ENCODE data around the gene TIGAR. TPM values are rescaled to one million over a fixed set of nuclear protein-coding genes. Genes with fewer than 3 reads are reported as not detected.

TIGAR gene
- total and polyA plus RNA-seq, 2 donors (not counting 3 experiments of a cell fraction or from before 2014, with no cell fraction given) = 5.6 to 31.2 TPM

- dilution Hi-C loops (cut with MboI; ENCODE audit: extremely low pct_ligation_motif_present, low sequenced_read_pairs) = no loop called here
- POLR2A ChIA-PET = no interaction called here
- no TSS peak for BruUV-seq (replicated peaks)
Observed at GRCh38 chr12:4289231-4289878, 31.7 kb upstream of the TIGAR start.

More at GRCh38 chr12:4289231-4289878, 31.7 kb upstream of the TIGAR start:
- TF ChIP-seq FOS (IDR thresholded peaks at IDR 0.05; ENCODE audit: borderline replicate concordance, insufficient read depth, low read length) (no peak), POLR2A (IDR thresholded peaks at IDR 0.05; ENCODE audit: low read depth, low read length) (no peak), POLR2AphosphoS5 (IDR thresholded peaks at IDR 0.05; ENCODE audit: insufficient read depth, low read depth, low read length) (no peak), MAX (IDR thresholded peaks at IDR 0.05; ENCODE audit: insufficient read depth, insufficient read length) (no peak), CTCF (IDR thresholded peaks at IDR 0.05; ENCODE audit: extremely low read depth in 1 of 2, insufficient read depth in 1 of 2, low read depth in 1 of 2, low read length in 2 of 2) (no peak), JUN (IDR thresholded peaks at IDR 0.05; ENCODE audit: borderline replicate concordance, insufficient read depth, insufficient read length, low read depth) (no peak), MYC (IDR thresholded peaks at IDR 0.05; ENCODE audit: low read depth, low read length) (no peak), GATA2 (IDR thresholded peaks at IDR 0.05; ENCODE audit: insufficient read depth, insufficient read length, low read depth, low read length) (no peak), EZH2 (IDR thresholded peaks at IDR 0.05; ENCODE audit: borderline replicate concordance, low read depth, low read length, severe bottlenecking) (no peak)
- H3K4me2 ChIP-seq (ENCODE audit: insufficient read depth, low read length) = no peak overlapping the region
- H3K36me3 ChIP-seq (ENCODE audit: control insufficient read depth in 2 of 2, extremely low read depth in 1 of 2, insufficient read depth in 2 of 2, low read length in 2 of 2) = no peaks in the 10 kb centered on the region
- CTCF ChIA-PET = interaction anchor here (1.6 to 4.7 kb wide), 2 partner anchors 12 to 404 kb away, joined by 3 to 29 read pairs; no protein-coding TSS in a partner anchor
- H3K9ac ChIP-seq (replicated peaks; ENCODE audit: extremely low read depth, insufficient read depth, low read length) = no peak overlapping the region
- H3K4me1 ChIP-seq (ENCODE audit: control insufficient read depth, extremely low read depth, insufficient read depth, low read length) = no peaks in the 10 kb centered on the region
- FAIRE-seq (no peak), DNase-seq (ENCODE audit: low read depth, low spot score) (no peak)
- no peak overlapping the region for H3K4me3 ChIP-seq (replicated peaks in 1 of 3; ENCODE audit: insufficient read depth in 1 of 3, low read depth in 1 of 3, low read length in 3 of 3)
- no peak overlapping the region for H2AFZ ChIP-seq (ENCODE audit: low read depth, low read length)
- H4K20me1 ChIP-seq (replicated peaks; ENCODE audit: control insufficient read depth, extremely low read depth, insufficient read depth, low read length) = no peaks in the 10 kb centered on the region
- H3K9me1 ChIP-seq (replicated peaks; ENCODE audit: control insufficient read depth, extremely low read depth, insufficient read depth, low read length) = no peaks in the 10 kb centered on the region
- H3K79me2 ChIP-seq (ENCODE audit: control insufficient read depth, insufficient read depth, low read length) = no peaks in the 10 kb centered on the region
- no peak overlapping the region for H3K27ac ChIP-seq (ENCODE audit: insufficient read depth, low read depth, low read length)
- H3K9me3 ChIP-seq (replicated peaks; ENCODE audit: control insufficient read depth, insufficient read depth, low read length) = no peaks in the 10 kb centered on the region
- no peaks in the 10 kb centered on the region for H3K27me3 ChIP-seq (ENCODE audit: control insufficient read depth in 2 of 2, insufficient read depth in 2 of 2, low read length in 2 of 2)
- intact Hi-C loops (cut with micrococcal nuclease) = no loop called here
